Endothelial cell of umbilical vein (primary cell): ENCODE results near the gene KLF13. TPM values are rescaled to one million over a fixed set of nuclear protein-coding genes. Genes with fewer than 3 reads are reported as not detected.

Source experiments
- BruUV-seq: library from RNA; stranded (reverse); fragments of 400-500 nt; replicated peaks from 2 replicates; lab custom pipeline; 2021; lab: Mats Ljungman, UMichigan
- CTCF ChIA-PET: fragments of 300-600, 350-600 bp; sonication (Branson Sonifier 250); formaldehyde crosslinking; loops from one replicate; lab custom pipeline; 2021; ENCODE audit warnings: antibody characterized with exemption, inconsistent platforms; lab: Charles Lee
- POLR2A ChIA-PET: fragments of 300-600, 350-600 bp; sonication (Branson Sonifier 250); formaldehyde crosslinking; loops from one replicate; lab custom pipeline; 2021; ENCODE audit warnings: antibody characterized with exemption, inconsistent platforms; lab: Charles Lee
- DNase-seq: peaks from one replicate; pipeline ENCODE4 v3.0.0-alpha.2; 2011; ENCODE audit warnings: low read depth, low spot score
- FAIRE-seq: peaks from 2 replicates; lab custom pipeline; 2011; peaks lifted over from hg19 to GRCh38; lab: Jason Lieb, UNC
- H2AFZ ChIP-seq: 2 replicates; pipeline ENCODE4 v1.6.0; 2012; ENCODE audit warnings: low read depth, low read length, control low read depth, inconsistent platforms
- H3K27ac ChIP-seq: 2 replicates; pipeline ENCODE4 v1.5.1; 2011; ENCODE audit warnings: low read depth, mild to moderate bottlenecking, control low read depth, low read length, moderate library complexity; ENCODE audit not compliant: insufficient read depth
- H3K27me3 ChIP-seq, 2 experiments: 2 replicates each; pipeline versions ENCODE4 v1.6.0 to v1.6.1; 2011; ENCODE audit warnings: low read length in 2 of 2, mixed read lengths in 1 of 2; ENCODE audit not compliant: control insufficient read depth in 2 of 2, insufficient read depth in 2 of 2
- H3K36me3 ChIP-seq, 2 experiments: 2 replicates in 1 of 2; 3 replicates in 1 of 2; pipeline ENCODE4 v1.5.1; 2011; ENCODE audit warnings: low read length in 2 of 2, mild to moderate bottlenecking in 1 of 2, moderate library complexity in 1 of 2; ENCODE audit not compliant: control insufficient read depth in 2 of 2, insufficient read depth in 2 of 2; ENCODE audit errors: extremely low read depth in 1 of 2
- H3K4me1 ChIP-seq: 3 replicates; pipeline ENCODE4 v1.5.1; 2011; ENCODE audit warnings: mild to moderate bottlenecking, low read length; ENCODE audit not compliant: control insufficient read depth, insufficient read depth; ENCODE audit errors: extremely low read depth
- H3K4me2 ChIP-seq: 2 replicates; pipeline ENCODE4 v1.6.1; 2011; ENCODE audit warnings: low read length, control low read depth, mixed read lengths; ENCODE audit not compliant: insufficient read depth
- H3K4me3 ChIP-seq, 3 experiments: fragments of 200-600 bp in 1 of 3; sonication (generic), shearing (Covaris generic) in 1 of 3; replicated peaks in 1 of 3; 2 replicates each; pipeline ENCODE4 v1.5.1; 2011 to 2016; ENCODE audit warnings: control low read depth in 3 of 3, low read length in 3 of 3, mild to moderate bottlenecking in 2 of 3, inconsistent platforms in 1 of 3, low read depth in 1 of 3, moderate library complexity in 1 of 3; ENCODE audit not compliant: insufficient read depth in 1 of 3
- H3K79me2 ChIP-seq: 2 replicates; pipeline ENCODE4 v1.6.0; 2012; ENCODE audit warnings: low read length, inconsistent platforms; ENCODE audit not compliant: control insufficient read depth, insufficient read depth
- H3K9ac ChIP-seq: replicated peaks from 2 replicates; pipeline ENCODE3; 2011; ENCODE audit warnings: low read length, control low read depth; ENCODE audit not compliant: insufficient read depth; ENCODE audit errors: extremely low read depth
- H3K9me1 ChIP-seq: replicated peaks from 3 replicates; pipeline ENCODE4 v1.6.0; 2011; ENCODE audit warnings: mild to moderate bottlenecking, low read length; ENCODE audit not compliant: control insufficient read depth, insufficient read depth; ENCODE audit errors: extremely low read depth
- H3K9me3 ChIP-seq: replicated peaks from 2 replicates; pipeline ENCODE4 v1.5.1; 2012; ENCODE audit warnings: low read length, inconsistent platforms; ENCODE audit not compliant: control insufficient read depth, insufficient read depth
- H4K20me1 ChIP-seq: replicated peaks from 2 replicates; pipeline ENCODE3; 2011; ENCODE audit warnings: mild to moderate bottlenecking, low read length; ENCODE audit not compliant: control insufficient read depth, insufficient read depth; ENCODE audit errors: extremely low read depth
- EZH2 ChIP-seq: IDR thresholded peaks from 2 replicates; pipeline ENCODE4 v1.6.1; 2012; ENCODE audit warnings: borderline replicate concordance, low read depth, mild to moderate bottlenecking, moderate library complexity, low read length, inconsistent platforms; ENCODE audit not compliant: severe bottlenecking
- FOS ChIP-seq: IDR thresholded peaks from 2 replicates; pipeline ENCODE4 v1.6.1; 2011; ENCODE audit warnings: mild to moderate bottlenecking, low read length, moderate library complexity, borderline replicate concordance; ENCODE audit not compliant: insufficient read depth
- GATA2 ChIP-seq: IDR thresholded peaks from 2 replicates; pipeline ENCODE4 v1.7.0; 2011; ENCODE audit warnings: low read depth, mild to moderate bottlenecking, moderate library complexity, mixed read lengths, low read length; ENCODE audit not compliant: insufficient read length, insufficient read depth
- JUN ChIP-seq: IDR thresholded peaks from 2 replicates; pipeline ENCODE4 v1.6.1; 2011; ENCODE audit warnings: borderline replicate concordance, low read depth; ENCODE audit not compliant: insufficient read length, insufficient read depth
- MYC ChIP-seq: IDR thresholded peaks from one replicate; pipeline ENCODE4 v1.6.1; 2011; ENCODE audit warnings: mild to moderate bottlenecking, low read depth, low read length
- POLR2A ChIP-seq: IDR thresholded peaks from 2 replicates; pipeline ENCODE4 v1.6.1; 2012; ENCODE audit warnings: low read depth, mild to moderate bottlenecking, control low read depth, low read length
- POLR2AphosphoS5 ChIP-seq: IDR thresholded peaks from 2 replicates; pipeline ENCODE4 v1.6.1; 2012; ENCODE audit warnings: low read depth, mild to moderate bottlenecking, control low read depth, low read length, moderate library complexity; ENCODE audit not compliant: insufficient read depth
- dilution Hi-C: fragments of 300-500 bp; cut with MboI; formaldehyde crosslinking; loops from one replicate; pipeline ENCODE4 v1.15.0; 2019; ENCODE audit warnings: low sequenced_read_pairs; ENCODE audit not compliant: extremely low pct_ligation_motif_present
- intact Hi-C: fragments of 100-400 bp; cut with micrococcal nuclease; formaldehyde crosslinking; loops from one replicate; pipeline ENCODE4 v1.10.0; 2022
- polyA plus RNA-seq, 4 experiments: library from polyadenylated mRNA; depleted of rRNA in 3 of 4; stranded (reverse) in 3 of 4; unstranded in 1 of 4; fragments of >200 nt; gene quantifications; 2 replicates each; pipeline versions ENCODE4 v1.2.1 to v1.2.3, GENCODE V29; 2011 to 2012; ENCODE audit warnings: missing spikeins in 1 of 4
- total RNA-seq: library from RNA; stranded (reverse); gene quantifications from 2 replicates; pipeline ENCODE4 v1.2.3, GENCODE V29; 2021
- TF ChIP-seq, protein P1 (sequence below), 2 donors: IDR thresholded peaks; 1 replicate in 1 of 2; 2 replicates in 1 of 2; pipeline ENCODE4 v1.5.1; 2011; ENCODE audit warnings: low read length in 2 of 2, mild to moderate bottlenecking in 2 of 2, moderate library complexity in 2 of 2, control low read depth in 1 of 2, inconsistent platforms in 1 of 2, low read depth in 1 of 2; ENCODE audit not compliant: insufficient read depth in 1 of 2; ENCODE audit errors: extremely low read depth in 1 of 2
- TF ChIP-seq, protein P2 (sequence below): IDR thresholded peaks from 2 replicates; pipeline ENCODE4 v1.6.1; 2011; ENCODE audit not compliant: insufficient read depth, insufficient read length

The KLF13 gene
- total and polyA plus RNA-seq, 2 donors (not counting 3 experiments of a cell fraction or from before 2014, with no cell fraction given): 10.1 to 31.9 TPM

DNA sequence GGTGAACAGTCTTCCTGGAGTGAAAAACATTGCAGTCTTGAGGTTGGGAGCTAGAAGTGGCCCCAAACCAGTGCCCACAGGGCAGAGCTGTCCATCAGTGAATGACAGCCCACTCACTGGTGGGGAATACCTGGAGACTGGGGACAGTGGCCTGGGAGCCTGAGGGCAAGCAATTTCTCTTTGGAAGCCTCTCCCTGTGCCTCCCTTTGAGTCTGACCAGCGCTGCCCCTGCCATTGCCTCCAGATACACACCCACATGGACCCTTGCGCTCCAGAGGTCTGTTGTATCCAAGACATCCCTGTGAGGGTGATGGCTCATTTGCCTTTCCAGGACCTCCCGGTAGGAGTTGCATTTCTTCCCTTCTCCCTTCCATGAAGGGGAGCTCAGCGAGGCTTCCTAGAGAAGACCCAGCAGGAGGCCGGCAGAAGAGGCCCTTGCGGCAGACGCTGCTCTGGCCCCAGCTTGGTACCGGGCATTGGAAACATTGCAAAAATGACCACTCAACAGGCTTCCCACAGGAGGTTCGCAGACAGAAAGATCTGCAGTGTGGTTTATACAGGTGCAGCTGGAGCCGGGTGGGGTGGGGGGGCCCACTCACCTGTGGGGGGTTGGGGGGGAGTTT is 38.5 kb downstream of the KLF13 start:
- BruUV-seq: no TSS peak
- no peak overlapping the region for H3K27ac ChIP-seq

More for the DNA sequence above, 38.5 kb downstream of the KLF13 start:
- H3K4me3 ChIP-seq: no peak overlapping the region
- TF ChIP-seq FOS: no peak
- TF ChIP-seq MYC: no peak
- TF ChIP-seq JUN: no peak
- TF ChIP-seq POLR2AphosphoS5: no peak
- TF ChIP-seq, protein P1, sequence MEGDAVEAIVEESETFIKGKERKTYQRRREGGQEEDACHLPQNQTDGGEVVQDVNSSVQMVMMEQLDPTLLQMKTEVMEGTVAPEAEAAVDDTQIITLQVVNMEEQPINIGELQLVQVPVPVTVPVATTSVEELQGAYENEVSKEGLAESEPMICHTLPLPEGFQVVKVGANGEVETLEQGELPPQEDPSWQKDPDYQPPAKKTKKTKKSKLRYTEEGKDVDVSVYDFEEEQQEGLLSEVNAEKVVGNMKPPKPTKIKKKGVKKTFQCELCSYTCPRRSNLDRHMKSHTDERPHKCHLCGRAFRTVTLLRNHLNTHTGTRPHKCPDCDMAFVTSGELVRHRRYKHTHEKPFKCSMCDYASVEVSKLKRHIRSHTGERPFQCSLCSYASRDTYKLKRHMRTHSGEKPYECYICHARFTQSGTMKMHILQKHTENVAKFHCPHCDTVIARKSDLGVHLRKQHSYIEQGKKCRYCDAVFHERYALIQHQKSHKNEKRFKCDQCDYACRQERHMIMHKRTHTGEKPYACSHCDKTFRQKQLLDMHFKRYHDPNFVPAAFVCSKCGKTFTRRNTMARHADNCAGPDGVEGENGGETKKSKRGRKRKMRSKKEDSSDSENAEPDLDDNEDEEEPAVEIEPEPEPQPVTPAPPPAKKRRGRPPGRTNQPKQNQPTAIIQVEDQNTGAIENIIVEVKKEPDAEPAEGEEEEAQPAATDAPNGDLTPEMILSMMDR (IDR thresholded peaks at IDR 0.05; ENCODE audit: extremely low read depth in 1 of 2, insufficient read depth in 1 of 2, low read depth in 1 of 2, low read length in 2 of 2): no peak
- no peak for TF ChIP-seq GATA2
- no peak for TF ChIP-seq POLR2A
- TF ChIP-seq, protein P2, sequence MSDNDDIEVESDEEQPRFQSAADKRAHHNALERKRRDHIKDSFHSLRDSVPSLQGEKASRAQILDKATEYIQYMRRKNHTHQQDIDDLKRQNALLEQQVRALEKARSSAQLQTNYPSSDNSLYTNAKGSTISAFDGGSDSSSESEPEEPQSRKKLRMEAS: no peak
- TF ChIP-seq EZH2: no peak
- H3K4me2 ChIP-seq: no peak overlapping the region
- dilution Hi-C loops: no loop called here
- CTCF ChIA-PET: interaction anchor here (1.0 to 2.9 kb wide), 8 partner anchors 10 to 125 kb away, joined by 3 to 12 read pairs (median 4); no protein-coding TSS in a partner anchor
- no peaks in the 10 kb centered on the region for H3K27me3 ChIP-seq
- intact Hi-C loops: loop anchor here (5.0 kb wide), 1 partner anchor 38 kb away; the partner anchor contains the start of gene KLF13
- H2AFZ ChIP-seq: no peak overlapping the region
- H4K20me1 ChIP-seq: no peaks in the 10 kb centered on the region
- H3K36me3 ChIP-seq: no peaks in the 10 kb centered on the region
- no peaks in the 10 kb centered on the region for H3K9me1 ChIP-seq
- DNase-seq (no peak), FAIRE-seq (no peak)
- no peaks in the 10 kb centered on the region for H3K9me3 ChIP-seq
- peaks cover 7% of the 10 kb centered on the region for H3K4me1 ChIP-seq
- H3K79me2 ChIP-seq: peaks cover 8% of the 10 kb centered on the region
- no peak overlapping the region for H3K9ac ChIP-seq
- POLR2A ChIA-PET: no interaction called here
